HG03066 (cell line): ENCODE measurements around the gene CIAO2B.

ENCODE experiments used
- ATAC-seq: cut with Tn5 transposase; IDR thresholded peaks from one replicate; pipeline ENCODE4 v1.9.1; 2021; ENCODE audit warnings: low read depth; ENCODE audit not compliant: unreplicated experiment

The CIAO2B gene

GRCh38 chr16:66921729-66922450 lies 12.3 kb downstream of the CIAO2B start:
- ATAC-seq: no peak

DNA sequence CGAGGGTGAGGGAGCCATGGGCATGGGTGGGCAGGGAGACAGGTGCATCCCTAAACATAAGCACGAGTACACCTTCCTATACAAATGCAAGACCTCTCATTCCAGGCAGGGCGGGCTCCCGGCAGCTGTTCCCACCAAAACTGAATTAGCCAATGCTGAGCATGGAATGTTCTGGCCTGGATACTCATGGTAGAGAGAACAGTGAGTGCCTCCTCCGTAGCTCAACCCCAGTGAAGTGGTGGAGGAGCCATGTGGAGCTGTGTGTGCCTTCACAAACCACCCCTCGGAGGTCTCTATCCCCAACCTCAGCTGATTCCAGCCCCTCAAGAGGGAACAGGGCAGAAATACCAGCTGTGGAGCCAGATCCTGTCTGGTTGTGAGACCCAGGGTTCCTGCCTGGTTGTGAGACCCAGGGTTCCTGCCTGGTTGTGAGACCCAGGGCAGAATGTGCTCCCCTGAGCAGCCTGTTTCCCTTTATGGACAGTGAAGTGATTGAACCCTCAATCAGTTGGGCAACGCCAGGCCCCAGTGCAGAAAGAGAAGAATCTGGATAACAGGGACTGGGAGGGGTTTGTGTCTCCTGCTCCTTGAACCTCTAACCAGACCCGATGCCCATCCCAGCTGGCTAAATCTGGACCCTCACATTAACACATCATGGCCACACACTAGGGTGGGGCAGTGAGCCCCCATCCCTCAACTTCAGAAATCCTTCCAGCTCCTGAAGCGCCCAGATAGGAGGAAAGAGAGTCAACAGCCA lies 13.1 kb downstream of the CIAO2B start:
- ATAC-seq: no peak

- ATAC-seq: no peak
These were observed 14.0 kb downstream of the CIAO2B start for GRCh38 chr16:66920299-66920590.

GRCh38 chr16:66919569-66920298 lies 14.5 kb downstream of the CIAO2B start:
- no peak for ATAC-seq

GRCh38 chr16:66918803-66919568 lies 15.2 kb downstream of the CIAO2B start, which contains the start of gene CDH16:
Gene CDH16, minus strand, starts transcription at chr16:66918885. Its CDS starts 820 bp downstream, at chr16:66918065.
- ATAC-seq: no peak

- ATAC-seq: no peak
These were observed 15.8 kb downstream of the CIAO2B start for GRCh38 chr16:66918355-66918754.

GRCh38 chr16:66917741-66918140 lies 16.5 kb downstream of the CIAO2B start:
- ATAC-seq: no peak

DNA sequence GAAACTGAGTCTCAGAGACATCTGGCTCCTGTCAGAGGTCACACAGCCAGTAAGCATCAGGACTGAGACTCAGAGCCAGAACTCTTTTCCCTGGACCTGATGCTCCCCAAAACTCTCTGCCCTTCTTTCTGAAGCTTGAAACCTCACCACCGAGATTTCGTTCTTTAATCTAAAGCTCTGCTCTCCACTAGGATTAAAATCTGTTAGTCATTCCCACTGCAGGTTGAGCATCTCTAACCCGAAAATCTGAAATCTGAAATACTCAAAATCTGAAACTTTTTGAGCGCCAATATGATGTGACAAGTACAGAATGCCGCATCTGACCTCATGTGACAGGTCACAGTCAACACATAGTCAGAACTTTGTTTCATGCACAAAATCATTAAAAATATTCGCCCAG lies 17.7 kb downstream of the CIAO2B start:
- ATAC-seq: no peak

DNA sequence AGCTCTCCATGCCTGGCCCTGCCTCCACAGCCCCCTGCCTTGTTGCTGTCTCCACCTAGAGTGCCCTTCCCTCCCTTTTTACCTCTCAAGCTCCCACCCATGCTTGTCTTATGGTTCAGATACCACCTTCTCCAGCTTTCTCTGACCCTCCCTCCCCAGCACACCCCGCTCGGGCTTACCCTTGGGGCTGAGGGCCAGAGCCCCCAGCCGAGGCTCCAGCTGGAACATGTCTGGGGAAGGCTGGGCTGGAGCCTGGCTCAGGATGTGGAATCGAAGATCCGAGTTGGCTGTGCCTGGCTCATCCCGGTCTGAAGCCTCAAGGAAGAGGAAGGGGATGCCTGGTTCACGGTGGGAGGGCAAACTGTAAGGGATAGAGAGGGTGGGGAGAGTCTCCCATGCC lies 19.2 kb downstream of the CIAO2B start:
- ATAC-seq: no peak

DNA sequence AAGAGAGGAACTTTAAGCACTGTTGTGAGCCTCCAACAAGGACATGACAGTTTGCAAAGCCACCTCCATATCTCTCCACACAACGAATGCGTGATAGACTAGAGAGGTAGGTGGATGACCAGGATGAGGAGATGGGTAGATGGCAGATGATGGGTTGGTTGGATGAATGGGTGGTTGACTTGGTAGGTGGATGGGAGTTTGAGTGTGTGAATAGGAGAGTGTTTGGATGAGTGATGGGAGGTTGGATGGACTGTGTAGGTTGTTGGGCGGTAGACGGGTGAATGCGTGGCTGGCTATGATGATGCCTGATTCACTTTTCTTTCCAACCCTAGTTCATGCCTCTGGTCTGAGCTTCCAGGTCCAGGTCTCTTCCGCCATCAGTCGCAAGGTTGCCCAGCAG lies 19.7 kb downstream of the CIAO2B start:
- no peak for ATAC-seq

DNA sequence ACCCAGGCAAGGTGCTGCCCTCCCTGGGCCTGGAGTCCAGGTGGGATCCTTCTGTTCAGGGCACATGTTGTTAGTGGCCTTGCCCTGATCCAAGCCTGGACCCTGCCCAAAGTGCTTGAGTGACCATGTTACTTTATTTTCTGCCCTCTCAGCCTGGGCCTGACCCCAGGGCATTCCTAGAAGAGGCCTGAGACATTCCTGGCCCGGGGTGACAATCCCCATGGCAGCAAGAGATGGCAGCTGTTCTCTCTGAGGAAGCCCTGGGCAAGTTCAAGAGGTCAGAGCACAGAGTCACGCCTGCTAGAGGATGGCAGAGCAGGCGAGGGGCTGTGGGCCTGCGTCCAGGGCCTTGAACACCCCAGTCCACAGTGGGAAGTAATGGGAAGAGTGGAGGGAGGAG lies 20.5 kb downstream of the CIAO2B start:
- no peak for ATAC-seq

GRCh38 chr16:66913081-66913480 lies 21.1 kb downstream of the CIAO2B start:
- no peak for ATAC-seq

GRCh38 chr16:66911801-66912200 lies 22.4 kb downstream of the CIAO2B start:
- ATAC-seq: no peak

DNA sequence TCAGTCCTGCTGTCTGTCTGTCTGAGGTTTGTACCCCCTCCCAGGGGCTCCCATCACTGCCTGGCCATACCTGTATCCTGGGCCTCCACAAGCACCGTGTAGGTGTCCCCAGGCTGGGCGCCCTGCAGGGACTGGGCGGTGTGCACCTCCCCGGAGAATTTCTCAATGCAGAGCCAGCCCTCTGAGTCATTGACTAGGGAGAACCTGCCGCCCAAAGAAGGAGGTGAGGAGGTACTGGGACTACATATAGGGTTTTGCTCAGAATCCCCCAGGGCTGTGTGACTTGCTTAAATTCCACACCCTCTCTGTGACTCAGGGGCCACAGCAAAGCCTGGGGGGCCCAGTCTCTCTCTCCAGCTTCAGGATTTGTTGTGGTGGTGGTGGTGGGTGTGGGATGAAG lies 23.1 kb downstream of the CIAO2B start:
- no peak for ATAC-seq

GRCh38 chr16:66910175-66910940 lies 23.8 kb downstream of the CIAO2B start:
- no peak for ATAC-seq

- ATAC-seq: no peak
These were observed 25.2 kb downstream of the CIAO2B start for GRCh38 chr16:66908762-66909559.

DNA sequence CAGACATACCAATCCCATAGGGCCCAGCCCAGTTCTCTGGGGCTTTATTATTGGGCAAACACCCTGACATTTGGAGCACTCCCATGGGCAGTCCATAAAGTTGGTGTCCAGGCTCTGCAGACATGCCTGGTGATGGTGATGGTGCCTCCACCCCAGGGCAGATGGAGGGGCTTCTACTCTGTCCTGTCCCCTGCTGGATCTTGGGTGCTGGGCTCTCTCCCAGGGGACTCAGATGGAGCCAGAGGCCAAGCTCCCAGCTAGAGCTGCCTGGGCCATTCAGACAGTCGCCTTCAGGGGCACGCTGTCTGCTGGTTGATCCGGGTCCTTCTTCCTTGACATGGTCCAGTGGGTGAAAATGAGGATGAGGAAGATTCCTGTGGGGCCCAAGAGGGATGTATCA lies 26.1 kb downstream of the CIAO2B start:
- ATAC-seq: no peak

DNA sequence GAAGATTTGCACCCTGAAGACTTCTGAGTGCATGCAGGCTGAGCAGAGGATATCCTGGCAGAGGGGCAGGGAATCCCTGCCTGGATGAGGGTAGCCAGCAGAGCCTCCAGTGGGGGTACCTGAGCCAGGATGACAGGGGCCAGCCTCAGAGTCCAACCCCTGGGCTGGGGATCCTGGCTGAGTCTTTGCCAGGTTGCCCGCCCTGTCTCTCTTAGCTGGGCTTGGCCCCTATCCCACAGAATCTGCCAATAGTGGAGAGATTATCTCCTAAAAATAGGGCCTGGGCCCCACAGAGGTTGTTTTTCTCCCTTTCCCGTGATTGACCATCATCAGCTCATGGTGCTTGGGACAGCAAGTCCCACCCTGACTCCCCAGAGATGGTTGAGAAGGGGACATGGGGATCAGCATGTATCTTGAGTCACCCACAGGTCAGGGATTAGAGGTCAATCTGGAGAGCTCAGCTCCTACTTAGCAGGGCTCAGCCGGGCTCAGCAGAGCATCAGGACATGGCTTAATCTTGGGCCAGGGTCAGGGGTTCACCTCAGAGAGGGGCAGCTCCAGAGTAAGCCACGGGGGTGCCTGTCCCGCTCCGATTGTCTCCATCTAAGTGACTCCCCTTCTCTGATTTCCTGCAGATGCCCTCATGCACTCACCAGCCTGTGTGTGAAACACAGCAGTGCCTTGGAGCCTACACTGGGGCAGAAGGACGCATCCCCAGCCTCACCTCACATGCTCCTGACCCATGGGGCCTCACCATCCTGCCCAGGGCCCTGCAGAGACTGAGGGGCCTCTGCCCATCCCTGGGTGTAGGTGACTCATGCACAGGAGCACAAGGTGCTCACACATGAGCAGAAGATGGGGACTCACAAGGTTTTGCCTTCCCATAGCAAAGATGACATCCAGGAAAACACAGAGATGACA lies 27.0 kb downstream of the CIAO2B start:
- ATAC-seq: no peak
